ENCODE results near the gene AK5. TPM values are rescaled to one million over a fixed set of nuclear protein-coding genes. Genes with fewer than 3 reads are reported as not detected.

The AK5 gene
- total and polyA plus RNA-seq, 2 of the 13 experiments (the other 11 are each of a cell fraction or from before 2014, with no cell fraction given), result not detected

DNA sequence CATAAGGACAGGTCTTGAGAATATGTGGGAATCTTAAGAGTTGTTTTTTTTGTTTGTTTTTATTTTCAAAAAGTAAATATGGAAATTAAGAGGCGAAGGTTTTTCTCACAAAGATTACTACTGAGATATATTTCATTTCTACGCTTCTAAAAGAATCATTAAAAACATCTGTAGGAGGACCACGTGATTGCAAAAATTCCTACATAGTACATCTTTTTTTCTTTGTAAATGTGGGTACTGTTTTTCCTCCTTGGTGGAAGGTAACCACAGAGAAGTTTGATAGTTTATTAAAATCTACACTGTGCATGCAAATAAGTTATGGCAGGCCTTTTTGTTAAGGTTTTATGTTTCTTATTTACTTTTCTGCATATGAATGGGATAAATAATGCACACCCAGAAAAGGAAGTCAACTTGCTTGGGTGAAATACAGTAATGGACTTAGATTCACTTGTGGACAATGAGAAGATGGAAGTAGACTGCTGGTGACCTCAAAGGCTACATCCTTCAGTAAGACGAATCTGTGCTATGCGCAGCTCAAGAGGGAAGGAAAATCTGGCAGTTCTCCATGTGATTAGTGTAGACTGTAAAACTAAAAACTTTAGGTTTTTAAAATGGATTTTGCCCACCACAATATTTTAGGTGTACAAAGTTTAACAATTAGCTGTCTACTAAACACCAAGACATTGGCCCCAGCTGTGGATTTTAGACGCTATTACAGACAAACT is 2.0 kb downstream of the AK5 start (continued):
- no peak for TF ChIP-seq HMG20B (CRISPR knock-in tag; conservative IDR thresholded peaks at IDR 0.05)
- no peak for TF ChIP-seq FOSL1 (CRISPR knock-in tag; IDR thresholded peaks at IDR 0.05; ENCODE audit: borderline replicate concordance)
- TF ChIP-seq POLR2G (IDR thresholded peaks at IDR 0.05; ENCODE audit: low read depth, low read length), result no peak
- TF ChIP-seq ZNF296 (CRISPR knock-in tag; conservative IDR thresholded peaks at IDR 0.05), result no peak
- no peak for TF ChIP-seq ZFY (CRISPR knock-in tag; IDR thresholded peaks at IDR 0.05)
- no peak for TF ChIP-seq ZNF337 (CRISPR knock-in tag; IDR thresholded peaks at IDR 0.05; ENCODE audit: borderline replicate concordance, low read depth)
- no peak for TF ChIP-seq SOX6 (IDR thresholded peaks at IDR 0.05)
- TF ChIP-seq SOX6 (CRISPR knock-in tag; IDR thresholded peaks at IDR 0.05), result no peak
- no peak for TF ChIP-seq RXRB (CRISPR knock-in tag; IDR thresholded peaks at IDR 0.05; ENCODE audit: borderline replicate concordance)
- TF ChIP-seq SNAI1 (CRISPR knock-in tag; IDR thresholded peaks at IDR 0.05; ENCODE audit: borderline replicate concordance), result no peak

DNA sequence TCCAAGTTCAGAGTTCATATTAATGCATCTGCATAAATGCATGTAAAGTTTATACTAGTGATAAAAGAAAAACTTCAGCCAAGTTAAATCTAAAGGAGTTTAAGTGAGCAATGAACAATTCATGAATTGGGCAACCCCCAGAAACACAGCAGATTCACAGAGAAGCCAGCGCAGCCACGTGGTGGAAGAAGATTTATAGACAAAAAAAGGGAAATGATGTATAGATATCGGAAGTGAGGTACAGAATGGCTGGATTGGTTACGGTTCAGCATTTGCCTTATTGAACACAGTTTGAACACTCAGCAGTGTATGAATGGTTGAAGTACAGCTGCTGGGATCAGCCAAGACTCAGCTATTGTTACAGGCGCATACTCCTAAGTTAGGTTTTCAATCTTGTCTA is 5.7 kb downstream of the AK5 start:
- Histone ChIP-seq H3K9me3 (ENCODE audit: low read length) (no peaks in the 10 kb centered on the region), H3K4me2 (ENCODE audit: low read depth, low read length) (no peak overlapping the region), H3K4me1 (ENCODE audit: insufficient read depth, low read length) (peaks cover 3% of the 10 kb centered on the region), H3K27me3 (ENCODE audit: control insufficient read depth in 1 of 2, insufficient read depth in 2 of 2, low read length in 2 of 2) (peaks cover 3 to 19% of the 10 kb centered on the region in 2 experiments; a peak in 3 of 5 replicates), H2AFZ (ENCODE audit: low read length) (no peak overlapping the region), H3K36me3 (replicated peaks in 1 of 2; ENCODE audit: control insufficient read depth in 1 of 2, insufficient read depth in 2 of 2, low read length in 2 of 2) (no peaks in the 10 kb centered on the region), H3K79me2 (ENCODE audit: insufficient read depth, low read length) (no peaks in the 10 kb centered on the region), H3K4me3 (replicated peaks in 1 of 3; ENCODE audit: insufficient read depth in 1 of 3, low read depth in 2 of 3, low read length in 3 of 3) (no peak overlapping the region), H3K27ac (ENCODE audit: extremely low read length, insufficient read depth, low read length) (no peak overlapping the region), H3K9ac (ENCODE audit: insufficient read depth, low read depth, low read length) (no peak overlapping the region), H4K20me1 (ENCODE audit: insufficient read depth, low read length) (no peaks in the 10 kb centered on the region)
- DNase-seq (ENCODE audit: low spot score) (no peak), ATAC-seq (no peak), FAIRE-seq (no peak)
- TF ChIP-seq CHCHD3 (CRISPR knock-in tag; IDR thresholded peaks at IDR 0.05) (no peak), ZNF709 (CRISPR knock-in tag; IDR thresholded peaks at IDR 0.05) (no peak), MEF2D (CRISPR knock-in tag; IDR thresholded peaks at IDR 0.05) (no peak), ZNF383 (CRISPR knock-in tag; IDR thresholded peaks at IDR 0.05; ENCODE audit: borderline replicate concordance) (no peak), MYNN (CRISPR knock-in tag; IDR thresholded peaks at IDR 0.05; ENCODE audit: low read depth) (no peak), RBAK (CRISPR knock-in tag; IDR thresholded peaks at IDR 0.05) (no peak), HOXD1 (CRISPR knock-in tag; IDR thresholded peaks at IDR 0.05) (no peak), CEBPG (CRISPR knock-in tag; IDR thresholded peaks at IDR 0.05) (no peak), ZNF12 (CRISPR knock-in tag; IDR thresholded peaks at IDR 0.05) (no peak), ELF1 (CRISPR knock-in tag; IDR thresholded peaks at IDR 0.05) (no peak), FOXK2 (IDR thresholded peaks at IDR 0.05) (no peak), ZNF556 (CRISPR knock-in tag; IDR thresholded peaks at IDR 0.05; ENCODE audit: borderline replicate concordance) (no peak), PHF8 (CRISPR knock-in tag; IDR thresholded peaks at IDR 0.05) (no peak)
- TF ChIP-seq, protein P1, sequence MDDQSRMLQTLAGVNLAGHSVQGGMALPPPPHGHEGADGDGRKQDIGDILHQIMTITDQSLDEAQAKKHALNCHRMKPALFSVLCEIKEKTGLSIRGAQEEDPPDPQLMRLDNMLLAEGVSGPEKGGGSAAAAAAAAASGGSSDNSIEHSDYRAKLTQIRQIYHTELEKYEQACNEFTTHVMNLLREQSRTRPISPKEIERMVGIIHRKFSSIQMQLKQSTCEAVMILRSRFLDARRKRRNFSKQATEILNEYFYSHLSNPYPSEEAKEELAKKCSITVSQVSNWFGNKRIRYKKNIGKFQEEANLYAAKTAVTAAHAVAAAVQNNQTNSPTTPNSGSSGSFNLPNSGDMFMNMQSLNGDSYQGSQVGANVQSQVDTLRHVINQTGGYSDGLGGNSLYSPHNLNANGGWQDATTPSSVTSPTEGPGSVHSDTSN (CRISPR knock-in tag; IDR thresholded peaks at IDR 0.05; ENCODE audit: borderline replicate concordance), result no peak
- intact Hi-C loops (cut with micrococcal nuclease; ENCODE audit: unreplicated experiment), result no loop called here
- CTCF ChIA-PET (ENCODE audit: low intra/inter-chr PET ratio, low total read pairs), result no interaction called here
- WGBS (ENCODE audit: low lambda C conversion rate), result 58% methylated on average over 5 of the region's 5 CpGs
- POLR2A ChIA-PET, result no interaction called here
- no TSS peak for BruUV-seq (replicated peaks)
- in situ Hi-C loops (cut with HindIII; ENCODE audit: extremely low pct_ligation_motif_present, low pct_unique_long_range_greater_than_20kb), result no loop called here
